ENCODE measurements around the gene TNIP1.

The TNIP1 gene

DNA sequence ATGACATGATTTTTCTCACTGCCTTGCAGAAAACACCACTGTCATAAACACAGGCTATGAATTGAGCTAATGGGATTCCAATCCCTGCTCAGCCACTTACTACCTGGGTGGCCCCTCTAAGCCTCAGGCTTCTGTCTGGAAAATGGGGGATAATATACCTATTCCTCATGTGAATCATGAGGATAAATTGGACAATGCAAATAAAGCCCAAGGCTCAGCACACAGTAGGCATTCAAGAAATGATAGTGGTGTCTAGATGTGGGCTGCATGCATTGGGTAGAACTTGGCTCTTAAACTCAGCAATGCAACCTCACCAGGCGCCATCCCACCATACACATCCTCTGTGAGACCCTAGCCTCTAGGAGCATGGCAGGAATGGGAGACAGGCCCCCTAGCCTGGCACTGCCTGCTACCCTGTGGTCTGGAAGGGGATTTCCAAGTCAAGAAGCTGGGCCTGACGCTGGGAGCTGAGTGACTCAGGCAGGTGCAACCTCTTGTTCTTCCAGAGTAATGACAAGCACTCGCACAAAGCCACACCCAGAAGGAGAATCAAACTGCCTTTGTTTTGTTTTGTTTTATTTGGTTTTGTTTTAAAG lies 2.3 kb upstream of the TNIP1 start:
- DNase-seq (ENCODE audit: low read depth in 2 of 2): peak; percentile 50 to 51

DNA sequence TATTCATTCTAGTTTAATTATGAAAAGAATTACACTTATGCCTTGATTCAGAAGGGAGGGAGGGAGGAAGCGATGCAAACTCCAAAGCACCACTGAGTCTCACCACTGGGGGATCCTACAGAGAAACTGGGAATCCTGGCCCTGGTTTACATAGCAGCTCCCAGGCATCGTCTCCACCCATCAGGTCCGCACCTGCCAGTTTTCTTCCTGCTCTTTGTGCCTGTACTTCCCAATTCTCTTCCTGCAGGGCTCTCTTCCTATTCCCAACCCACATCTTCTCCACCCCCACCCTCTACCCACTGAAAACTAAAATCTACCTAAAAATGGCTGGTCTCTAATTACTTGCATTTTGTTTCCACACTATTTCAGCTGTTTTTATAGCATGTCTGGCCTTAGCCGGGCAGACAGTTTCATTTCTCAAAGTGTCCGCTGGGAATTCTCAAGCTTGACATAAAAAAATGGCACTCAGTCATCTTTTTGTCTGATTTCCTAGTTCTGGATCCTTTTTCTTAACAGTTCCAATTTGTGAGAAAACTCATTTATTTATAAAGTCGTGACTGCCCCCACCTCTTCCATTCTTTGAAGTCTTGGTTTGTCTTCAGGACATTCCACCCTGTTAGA lies 1.6 kb upstream of the TNIP1 start:
- DNase-seq (ENCODE audit: low read depth in 2 of 2): no peak

DNA sequence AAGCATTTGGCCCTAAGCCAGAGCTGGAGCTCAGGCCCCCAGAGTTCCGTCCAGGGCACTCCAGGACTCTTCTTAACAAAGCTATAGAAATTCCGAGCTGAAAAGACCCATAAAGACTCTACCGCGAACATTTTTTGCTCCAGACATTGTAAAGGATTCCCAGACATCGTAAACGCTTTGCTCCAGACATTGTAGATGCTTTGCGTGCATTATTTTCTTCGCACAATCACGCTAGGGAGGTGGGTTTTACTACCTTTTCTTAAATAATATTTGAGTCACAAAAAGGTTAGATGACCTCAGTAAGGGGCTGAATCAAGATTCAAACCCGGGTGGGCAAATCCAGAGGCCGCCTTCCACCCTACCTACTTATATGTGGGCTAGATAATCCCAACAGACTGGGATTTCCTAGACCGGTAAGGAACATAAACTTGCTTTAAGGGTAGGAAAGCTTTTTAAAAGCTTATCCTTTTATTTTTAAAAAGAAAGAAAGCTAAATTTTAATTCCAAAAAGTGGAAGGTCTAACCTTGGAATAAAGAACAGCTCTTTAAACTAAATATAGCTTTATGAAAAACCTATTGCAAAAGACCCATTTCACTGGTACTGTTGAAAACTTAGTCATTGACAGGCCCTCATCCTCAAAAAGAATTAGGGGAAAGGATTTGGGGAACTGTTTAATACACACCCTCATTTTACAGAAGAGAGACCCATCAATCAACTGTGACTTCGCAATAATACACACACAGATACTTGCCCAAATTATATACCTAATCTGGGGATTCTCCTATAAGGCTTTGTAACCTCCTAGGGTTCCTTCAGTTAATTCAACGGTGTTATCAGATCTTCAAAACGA lies 822 bp upstream of the TNIP1 start:
- DNase-seq (ENCODE audit: low read depth in 2 of 2): no peak

DNA sequence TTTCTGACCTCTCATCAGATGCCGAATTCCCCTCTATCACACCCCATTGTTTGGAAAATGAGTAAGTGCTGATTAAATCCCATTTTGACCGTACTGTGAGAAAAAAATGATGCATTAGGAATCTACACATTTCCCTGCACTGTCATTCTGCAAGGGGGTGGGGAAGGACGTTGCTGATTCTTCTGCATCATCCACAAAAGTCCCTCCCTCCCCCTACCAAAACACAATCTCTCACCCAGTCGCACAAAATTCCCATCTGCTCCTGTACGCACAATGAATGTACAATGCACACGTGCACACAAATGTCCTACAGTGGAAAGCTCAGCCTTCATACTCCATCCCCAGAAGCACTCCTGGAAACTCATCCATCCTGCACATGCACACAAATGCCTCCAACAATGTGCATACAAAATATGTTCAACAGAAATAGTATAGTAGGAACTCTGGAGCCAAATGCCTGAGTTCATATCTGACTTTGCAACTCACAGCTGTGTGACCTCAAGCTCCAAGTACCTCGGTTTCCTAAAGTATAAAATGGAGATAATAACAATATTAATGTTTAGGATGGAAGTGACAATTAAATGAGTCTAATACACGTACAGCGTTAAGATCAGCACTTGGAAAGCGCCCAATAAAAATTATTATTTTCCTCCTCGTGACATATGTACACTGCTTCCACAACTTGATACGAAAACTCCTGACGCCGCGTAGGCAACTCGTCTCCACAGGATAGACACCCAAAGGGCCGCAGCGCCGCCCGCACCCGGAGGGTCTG lies 809 bp downstream of the TNIP1 start:
- DNase-seq (ENCODE audit: low read depth in 2 of 2): no peak

DNA sequence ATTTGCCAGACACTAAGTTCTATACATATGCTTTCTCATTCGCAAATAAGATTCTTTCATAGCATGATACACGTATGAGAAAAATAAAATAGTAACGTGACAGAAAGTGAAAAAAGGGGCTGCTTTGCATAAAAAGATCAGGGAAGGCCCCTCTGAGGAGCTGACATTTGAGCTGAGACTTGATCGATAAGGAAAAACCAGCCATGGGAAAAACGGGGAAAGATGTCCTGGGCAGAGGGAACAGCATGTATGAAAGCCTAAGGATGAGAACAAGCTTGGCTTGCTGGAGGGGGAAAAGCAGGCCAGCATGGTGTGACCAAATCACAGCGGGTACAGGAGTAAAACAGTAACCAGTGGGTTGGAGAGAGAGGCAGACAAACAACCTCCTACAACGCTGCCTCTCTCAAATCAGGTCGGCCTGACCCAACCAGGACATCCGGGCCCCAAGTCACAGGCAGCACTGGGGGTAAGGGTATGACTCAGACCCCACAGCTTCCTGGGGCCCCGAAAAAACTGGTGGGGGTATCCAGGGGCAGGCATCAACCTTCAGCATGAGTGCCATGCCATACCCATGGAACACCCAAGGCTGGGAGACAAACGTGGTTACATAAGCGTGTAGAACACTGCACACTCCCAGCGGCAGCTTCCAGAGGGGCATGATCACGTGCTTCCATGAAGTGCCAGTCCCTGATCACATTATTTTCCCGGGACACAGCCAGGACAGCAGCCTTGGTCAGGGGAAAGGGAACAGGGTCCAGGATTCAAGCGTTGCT lies 2.2 kb downstream of the TNIP1 start:
- peak in 1 of 2 donors; percentile 52 for DNase-seq (ENCODE audit: low read depth in 2 of 2)

DNA sequence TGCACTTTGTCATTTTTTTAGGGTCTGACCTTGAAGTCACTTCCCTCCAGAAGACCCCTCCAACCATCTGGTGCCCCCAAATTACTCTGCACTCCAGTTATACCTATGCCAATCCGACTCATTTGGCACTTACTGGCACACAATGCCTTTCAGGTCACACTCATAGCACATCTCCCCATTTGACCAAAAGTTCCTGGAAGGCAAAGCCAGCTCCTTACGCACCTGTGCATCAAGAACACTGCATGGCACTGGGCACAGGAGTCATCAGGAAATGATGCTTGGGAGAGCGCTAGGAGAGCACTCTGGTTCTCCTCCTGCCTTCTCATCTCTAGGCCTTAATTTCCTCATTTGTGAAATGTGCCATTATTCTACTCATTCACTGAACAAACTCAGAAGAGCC lies 2.9 kb downstream of the TNIP1 start:
- no peak for DNase-seq (ENCODE audit: low read depth in 2 of 2)

DNA sequence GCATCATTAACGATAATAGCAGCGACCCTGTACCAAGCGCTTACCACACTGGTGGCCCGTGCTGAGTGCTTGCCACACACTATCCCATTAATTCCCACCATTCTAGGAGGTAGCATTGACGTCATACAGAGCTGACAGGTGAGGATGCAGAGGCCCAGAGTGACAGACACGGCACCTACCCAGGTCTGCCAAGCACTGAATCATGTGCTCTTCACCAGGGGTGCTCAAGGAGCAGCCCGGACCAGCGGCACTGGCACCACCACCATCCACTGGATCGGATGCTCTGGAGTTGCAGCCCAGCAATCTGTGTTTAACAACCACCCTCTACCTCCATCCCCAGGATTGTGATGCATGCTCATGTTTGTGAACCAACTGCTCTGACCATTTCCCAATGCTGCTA lies 3.4 kb downstream of the TNIP1 start:
- DNase-seq (ENCODE audit: low read depth in 2 of 2): no peak

DNA sequence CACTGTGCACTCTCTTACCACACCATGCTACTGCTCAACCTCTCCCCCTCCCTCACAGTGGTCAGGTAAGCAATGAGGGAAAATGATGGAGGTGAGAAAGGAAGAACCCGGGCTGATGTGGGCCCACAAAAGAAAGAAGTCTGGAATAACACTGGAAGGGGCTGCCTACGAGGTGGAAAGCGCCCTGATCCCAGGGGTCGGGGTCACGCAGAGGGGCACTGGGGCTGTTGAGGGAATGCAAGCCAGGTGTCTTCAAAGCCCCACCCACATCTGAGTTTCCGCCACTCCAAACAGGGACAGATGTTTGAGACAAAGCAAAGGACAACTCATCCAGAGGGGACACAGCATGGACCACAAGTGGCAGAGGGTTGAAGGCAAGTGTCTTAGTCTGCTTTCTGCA lies 4.2 kb downstream of the TNIP1 start:
- no peak for DNase-seq (ENCODE audit: low read depth in 2 of 2)

DNA sequence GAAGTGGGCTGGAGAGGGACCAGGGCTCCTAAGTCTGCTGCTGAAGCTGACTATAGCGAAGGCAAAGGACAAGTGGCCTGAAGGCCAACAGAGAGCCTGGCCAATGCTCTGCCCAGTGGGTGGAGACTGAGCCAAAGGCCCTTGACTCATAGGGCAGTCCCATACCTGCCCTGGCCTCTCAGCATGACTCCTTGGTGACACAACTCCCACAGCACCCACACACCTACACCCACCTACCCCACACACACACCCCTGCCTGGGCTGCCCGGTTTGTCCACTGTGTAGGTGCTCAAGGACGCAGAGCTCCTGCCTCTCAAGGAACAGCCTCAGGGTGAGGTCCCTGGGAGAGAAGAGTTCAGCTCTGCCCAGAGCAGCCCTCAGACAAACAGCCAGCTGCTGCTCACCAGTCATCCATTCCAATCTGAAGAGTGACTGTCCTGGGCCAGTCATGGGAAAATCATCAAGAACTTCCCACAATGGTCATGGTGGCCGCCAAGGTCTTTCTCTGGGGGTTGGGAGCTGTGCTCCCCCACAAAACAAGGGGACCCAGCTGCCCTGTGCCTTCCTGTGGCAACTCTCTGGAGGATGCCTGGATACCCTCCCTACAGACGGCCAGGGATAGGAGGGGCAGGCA lies 5.0 kb downstream of the TNIP1 start:
- DNase-seq (ENCODE audit: low read depth in 2 of 2): no peak

DNA sequence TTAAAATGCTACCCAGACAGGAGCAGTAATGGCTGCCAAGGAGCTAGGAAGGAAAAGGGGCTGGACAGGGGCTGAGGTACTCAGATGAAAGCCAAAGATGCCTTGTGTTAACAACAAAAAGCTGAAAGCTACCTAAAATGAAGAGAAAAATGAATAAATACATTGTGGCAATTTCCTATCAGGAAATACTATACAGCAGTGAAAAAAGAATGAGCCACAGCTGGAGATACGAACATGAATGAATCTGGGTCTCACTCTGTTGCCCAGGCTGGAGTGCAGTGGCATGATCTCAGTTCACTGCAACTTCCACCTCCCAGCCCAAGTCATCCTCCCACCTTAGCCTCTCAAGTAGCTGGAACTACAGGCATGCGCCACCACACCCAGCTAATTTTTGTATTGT lies 6.3 kb downstream of the TNIP1 start:
- DNase-seq (ENCODE audit: low read depth in 2 of 2): no peak

DNA sequence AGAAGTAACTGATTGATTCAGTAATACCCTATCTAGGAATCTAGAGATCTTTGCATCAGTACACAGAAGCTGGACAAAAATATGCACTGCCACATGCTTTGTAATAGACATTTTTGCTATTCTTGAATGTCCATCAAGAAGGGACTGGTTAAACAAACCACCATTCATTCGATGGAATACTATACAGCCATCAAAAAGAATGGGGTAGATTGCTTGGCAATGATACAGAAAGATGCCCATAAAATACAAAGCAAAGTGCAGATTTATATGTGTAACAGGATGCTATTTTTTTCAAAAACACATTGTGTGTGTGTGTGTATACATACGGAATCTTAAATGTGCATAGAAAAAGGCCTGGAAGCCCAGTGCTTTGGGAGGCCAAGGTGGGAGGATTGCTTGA lies 7.6 kb downstream of the TNIP1 start:
- DNase-seq (ENCODE audit: low read depth in 2 of 2): no peak

DNA sequence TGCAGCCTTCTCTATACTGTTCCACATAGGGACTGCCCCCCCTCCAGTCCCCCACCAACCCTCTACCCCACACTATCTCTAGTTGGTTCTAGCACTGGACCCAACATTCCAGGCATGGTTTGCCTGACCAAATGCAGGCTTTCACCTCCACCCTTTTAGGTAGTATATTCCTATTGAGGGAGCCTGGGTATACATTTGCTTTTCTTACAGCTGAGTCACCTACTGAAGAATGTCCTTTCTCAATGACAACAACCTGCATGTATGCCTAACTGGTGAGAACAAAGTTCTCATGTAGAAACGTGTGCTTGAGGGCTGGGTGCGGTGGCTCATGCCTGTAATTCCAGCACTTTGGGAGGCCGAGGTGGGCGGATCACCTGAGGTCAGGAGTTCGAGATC lies 8.2 kb downstream of the TNIP1 start:
- DNase-seq (ENCODE audit: low read depth in 2 of 2): no peak

DNA sequence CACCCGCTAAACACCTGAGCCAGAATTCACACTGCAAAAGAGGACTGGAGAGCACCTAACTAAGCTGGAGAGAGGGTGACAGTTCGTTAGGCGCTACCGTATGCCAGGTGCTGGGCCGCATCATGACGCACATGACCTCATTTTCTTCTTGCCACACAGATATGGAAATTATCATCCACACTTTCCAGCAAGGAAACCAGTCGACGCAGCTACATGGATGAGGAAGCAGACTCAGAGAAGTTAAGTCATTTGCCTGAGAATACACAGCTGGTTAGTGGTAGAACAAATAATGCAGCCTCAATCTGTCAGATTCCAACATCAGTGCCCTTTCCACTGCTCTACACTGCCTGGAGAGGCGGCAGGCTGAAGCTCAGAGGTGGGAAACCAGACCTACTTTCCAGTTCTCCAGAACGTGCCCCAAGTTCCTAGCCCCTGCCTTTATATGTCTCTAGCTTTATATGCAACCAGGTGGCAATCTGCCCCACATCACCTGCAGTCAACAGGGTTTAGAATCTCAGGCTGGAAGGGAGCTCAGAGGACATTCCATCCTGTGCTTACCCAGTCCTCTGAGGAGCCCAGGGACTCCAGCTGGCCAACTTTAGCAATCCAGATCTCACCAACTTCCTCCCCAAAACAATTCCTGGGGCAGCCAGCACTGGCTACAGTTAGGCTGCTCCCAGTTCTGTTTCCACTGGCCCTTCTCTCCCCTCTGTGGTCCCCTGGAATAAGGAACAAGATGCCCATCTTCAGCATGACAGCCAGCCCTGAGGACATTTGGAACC lies 8.8 kb downstream of the TNIP1 start:
- DNase-seq (ENCODE audit: low read depth in 2 of 2): no peak

DNA sequence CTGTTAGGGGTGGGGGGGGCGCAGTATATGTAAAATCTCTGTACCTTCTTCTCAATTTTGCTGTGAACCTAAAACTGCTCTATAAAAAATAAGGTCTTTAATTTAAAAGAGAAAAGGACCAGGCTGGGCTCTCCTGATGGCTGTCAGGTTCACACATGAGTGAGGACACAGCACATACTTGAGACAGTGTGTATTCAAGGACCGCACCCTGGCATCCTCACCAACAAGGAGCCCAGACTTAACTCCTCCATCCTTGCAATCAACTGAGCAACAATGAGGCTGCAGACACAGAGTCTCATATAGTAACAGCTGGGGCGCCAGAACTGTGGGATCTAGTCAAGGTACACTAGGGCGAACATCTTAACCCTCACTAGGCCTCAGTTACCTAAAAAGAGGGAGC lies 9.8 kb downstream of the TNIP1 start:
- DNase-seq (ENCODE audit: low read depth in 2 of 2): no peak

DNA sequence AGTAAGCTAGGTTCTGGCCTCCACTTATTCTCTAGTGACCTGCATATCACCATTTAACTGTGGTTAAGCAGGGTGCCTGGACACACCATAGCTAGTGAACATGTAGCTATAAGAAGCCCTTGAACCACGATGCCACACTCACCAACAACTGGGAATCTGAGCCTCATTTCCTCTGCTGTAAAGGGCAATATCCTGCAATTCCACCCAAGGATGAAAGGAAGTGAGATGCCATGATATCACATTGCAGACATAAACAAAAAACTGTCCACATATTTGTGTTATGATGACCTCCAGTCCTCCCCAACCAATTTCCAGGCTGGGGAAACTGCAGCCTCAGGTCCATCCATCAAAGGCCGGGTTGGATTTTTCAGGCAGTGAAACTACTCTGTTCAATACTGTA lies 10.4 kb downstream of the TNIP1 start:
- no peak for DNase-seq (ENCODE audit: low read depth in 2 of 2)

DNA sequence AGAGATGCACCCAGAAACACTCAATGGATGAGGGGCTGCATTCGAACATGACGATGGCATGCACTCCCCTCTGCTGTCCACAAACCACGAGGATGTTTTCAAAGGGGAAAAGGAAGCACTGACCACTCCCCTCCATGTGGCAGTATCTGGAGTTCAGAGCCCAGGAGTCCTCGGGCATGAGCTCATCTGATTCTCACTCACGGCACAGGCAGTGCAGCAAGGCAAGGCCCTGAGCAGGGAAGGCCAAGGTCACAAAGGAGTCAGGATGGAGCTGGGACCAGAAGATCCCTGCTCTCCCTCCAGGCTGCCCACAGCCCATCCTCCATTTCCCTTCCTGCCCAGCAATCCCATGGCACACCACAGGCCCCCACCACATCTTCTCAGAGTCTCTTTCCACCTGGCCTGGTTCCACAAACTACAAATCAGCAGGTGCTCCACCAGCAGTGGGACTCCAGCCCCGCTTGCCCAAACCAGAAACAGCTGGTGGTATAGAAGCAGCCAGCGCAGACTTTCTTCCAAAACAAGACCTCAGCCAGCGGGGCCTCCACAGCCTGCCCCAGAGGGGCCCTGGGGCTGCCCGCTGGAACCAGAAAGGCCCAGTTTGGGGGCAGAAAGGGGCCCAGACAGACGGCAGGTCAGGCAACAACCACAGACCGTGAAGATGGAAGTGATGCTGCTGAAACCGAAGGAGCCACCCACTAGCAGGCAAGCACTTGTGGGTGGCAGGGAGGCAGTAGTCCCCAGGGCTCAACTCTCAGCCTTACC lies 12.2 kb downstream of the TNIP1 start:
- DNase-seq (ENCODE audit: low read depth in 2 of 2): no peak

DNA sequence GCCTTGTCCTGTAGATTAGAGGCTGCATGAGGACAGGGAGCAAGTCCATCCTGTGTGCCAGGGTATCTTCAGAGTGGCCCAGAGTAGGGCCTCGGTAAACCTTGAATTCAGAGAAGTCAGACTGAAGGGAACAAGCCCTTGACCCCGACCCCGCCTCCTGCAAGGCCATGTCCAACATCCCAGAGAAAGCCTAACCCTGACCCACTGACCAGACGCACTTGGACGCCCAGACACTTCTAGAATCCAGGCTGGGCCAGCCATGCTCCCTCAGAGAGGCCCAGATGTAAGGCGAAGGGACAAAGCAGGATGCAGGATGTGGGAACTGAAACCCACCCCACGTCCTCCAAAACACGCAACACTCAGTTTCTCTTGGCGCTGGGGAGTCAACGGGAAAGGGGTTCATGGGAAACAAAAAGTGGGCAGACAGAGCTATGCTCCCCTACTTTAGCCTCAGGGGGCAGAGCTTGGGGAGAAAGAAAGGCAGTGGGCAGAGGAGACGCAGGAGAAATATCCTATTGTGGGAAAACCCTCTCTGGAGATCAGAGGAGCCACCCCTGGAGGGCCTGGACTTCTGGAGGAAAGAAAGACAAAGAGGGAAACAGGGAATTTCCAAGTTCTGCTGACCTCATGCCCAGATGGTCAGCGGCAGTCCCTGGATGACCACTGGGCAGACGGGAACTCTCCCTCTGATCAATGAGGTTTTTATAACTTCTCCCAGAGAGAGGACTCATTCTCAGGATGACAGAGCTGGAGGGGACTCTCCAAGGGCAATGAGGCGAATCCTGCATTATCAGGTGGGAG lies 13.0 kb downstream of the TNIP1 start:
- DNase-seq (ENCODE audit: low read depth in 2 of 2): no peak

DNA sequence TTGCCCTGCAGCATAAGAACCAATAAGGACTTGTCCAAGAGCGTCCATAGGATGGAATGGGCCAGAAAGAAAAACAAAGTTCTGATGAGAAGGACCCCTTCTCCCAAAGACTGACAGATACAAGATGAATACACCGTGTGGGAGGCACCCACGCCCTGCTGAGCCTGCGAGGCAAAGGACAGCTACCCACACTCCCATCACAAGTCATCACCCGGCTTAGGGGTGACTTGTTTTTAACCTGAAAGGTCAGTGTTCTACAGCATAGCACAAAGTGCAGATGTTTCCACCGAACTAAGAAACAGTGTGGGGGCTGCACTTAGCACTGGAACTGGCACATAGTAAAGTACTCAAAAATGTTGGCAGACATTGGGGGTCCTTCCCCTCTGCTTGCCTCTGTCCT lies 13.9 kb downstream of the TNIP1 start:
- no peak for DNase-seq (ENCODE audit: low read depth in 2 of 2)

DNA sequence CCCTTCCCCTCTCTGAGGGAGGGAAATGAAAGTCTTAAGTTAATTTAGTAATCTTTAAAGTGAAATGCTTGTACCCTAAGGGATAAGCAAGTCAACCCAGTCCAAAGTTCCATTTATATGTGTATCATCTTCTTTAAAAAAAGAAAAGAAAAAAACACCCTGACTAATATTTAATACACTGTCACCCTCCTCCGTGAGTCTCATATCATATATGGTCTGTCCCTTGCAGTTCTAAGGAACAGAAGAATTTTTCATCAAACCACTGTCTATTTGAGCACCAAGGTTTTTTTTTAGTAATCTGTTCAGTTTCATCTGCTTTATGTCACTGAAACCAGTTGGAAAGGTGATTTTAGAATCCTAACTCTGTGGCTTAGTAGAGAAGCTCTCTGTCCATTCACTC lies 15.2 kb downstream of the TNIP1 start:
- DNase-seq (ENCODE audit: low read depth in 2 of 2): no peak
